Small intestine (tissue), 7 donors: ENCODE results near the gene DPY19L2. TPM values are rescaled to one million over a fixed set of nuclear protein-coding genes. Genes with fewer than 3 reads are reported as not detected.
"Not testable (repeated sequence)": the region's sequence is repeated elsewhere in the genome, so short reads cannot be mapped to it uniquely, and the experiment has no call there.

Source experiments
- DNase-seq, 2 donors: peaks; one replicate each; pipeline versions ENCODE4 v3.0.0 to v3.0.0-alpha.2; 2013
- FAIRE-seq: peaks from 2 replicates; lab custom pipeline; 2012; peaks lifted over from hg19 to GRCh38; lab: Jason Lieb, UNC
- H3K27ac ChIP-seq, 3 donors: one replicate each; pipeline ENCODE4 v1.5.1; 2013; ENCODE audit warnings: low read length in 2 of 3, mild to moderate bottlenecking in 2 of 3, control low read depth in 1 of 3, inconsistent platforms in 1 of 3, low read depth in 1 of 3, moderate library complexity in 1 of 3
- H3K27me3 ChIP-seq, 3 donors: one replicate each; pipeline ENCODE4 v1.6.1; 2013; ENCODE audit warnings: low read length in 3 of 3, inconsistent platforms in 1 of 3; ENCODE audit not compliant: control insufficient read depth in 3 of 3, insufficient read depth in 3 of 3
- H3K36me3 ChIP-seq, 3 donors: one replicate each; pipeline ENCODE4 v1.6.1; 2013; ENCODE audit warnings: low read length in 3 of 3, inconsistent platforms in 1 of 3, low read depth in 1 of 3, mild to moderate bottlenecking in 1 of 3, moderate library complexity in 1 of 3; ENCODE audit not compliant: control insufficient read depth in 3 of 3, insufficient read depth in 2 of 3
- H3K4me1 ChIP-seq, 3 donors: one replicate each; pipeline ENCODE4 v1.6.1; 2013; ENCODE audit warnings: low read length in 2 of 3, inconsistent platforms in 1 of 3, low read depth in 1 of 3, mild to moderate bottlenecking in 1 of 3, moderate library complexity in 1 of 3; ENCODE audit not compliant: control insufficient read depth in 3 of 3, insufficient read depth in 2 of 3
- H3K4me3 ChIP-seq, 3 donors: one replicate each; pipeline ENCODE4 v1.5.1; 2013; ENCODE audit warnings: low read length in 3 of 3, control low read depth in 1 of 3, inconsistent platforms in 1 of 3, low read depth in 1 of 3, mild to moderate bottlenecking in 1 of 3, moderate library complexity in 1 of 3
- H3K9me3 ChIP-seq, 2 donors: one replicate each; pipeline ENCODE4 v1.6.1; 2013; ENCODE audit warnings: low read depth in 1 of 2, low read length in 1 of 2; ENCODE audit not compliant: control insufficient read depth in 2 of 2, insufficient read depth in 1 of 2
- WGBS, 3 donors: extraction: QIAGEN DNeasy Blood & Tissue Kit; methylation state at CpG; one replicate each; pipeline ENCODE4 v1.1.7; 2013; 5-methylcytosine and 5-hydroxymethylcytosine counted together
- polyA plus RNA-seq, 4 donors: library from polyadenylated mRNA; stranded (reverse) in 3 of 4; unstranded in 1 of 4; fragments of 200-250 nt in 3 of 4; fragments of 120-200 nt in 1 of 4; gene quantifications; one replicate each; pipeline versions ENCODE4 v1.2.1 to v1.2.3, GENCODE V29; 2013
- donor health status: healthy with polysubstance abuse.
- donor health status: control.
- donor health status: control.
- donor health status: Bipolar disorder and iron deficiency.
- donor health status: healthy.

The DPY19L2 gene
- polyA plus RNA-seq, 4 donors: 1.1 to 8.0 TPM; not detected in 2

- H3K27me3 ChIP-seq, H3K4me3 ChIP-seq, H3K27ac ChIP-seq, H3K9me3 ChIP-seq, FAIRE-seq, DNase-seq, H3K4me1 ChIP-seq, H3K36me3 ChIP-seq: not testable (repeated sequence)
- 78 to 83% (median 79%) methylated on average over 2 of the region's 2 CpGs for WGBS, 3 donors
These were observed 43.0 kb upstream of the DPY19L2 start for GRCh38 chr12:63711339-63711738.

GRCh38 chr12:63706336-63706735 is 38.0 kb upstream of the DPY19L2 start:
- Histone ChIP-seq H3K27me3 (no peaks in the 10 kb centered on the region), H3K36me3 (no peaks in the 10 kb centered on the region), H3K27ac (no peak overlapping the region), H3K4me3 (no peak overlapping the region), H3K9me3 (no peaks in the 10 kb centered on the region), H3K4me1 (no peaks in the 10 kb centered on the region)
- no peak for FAIRE-seq
- no peak for DNase-seq
- WGBS, 3 donors: 90 to 93% (median 91%) methylated on average over 3 of the region's 3 CpGs

- not testable (repeated sequence) for H3K27me3 ChIP-seq, H3K4me1 ChIP-seq, H3K27ac ChIP-seq, DNase-seq, H3K4me3 ChIP-seq, H3K9me3 ChIP-seq, H3K36me3 ChIP-seq, FAIRE-seq
- WGBS, 3 donors: 73 to 91% (median 82%) methylated on average over 3 of the region's 3 CpGs
These were observed 31.5 kb upstream of the DPY19L2 start for GRCh38 chr12:63699678-63700382.

- DNase-seq, H3K27ac ChIP-seq, H3K36me3 ChIP-seq, H3K27me3 ChIP-seq, H3K4me1 ChIP-seq, FAIRE-seq, H3K4me3 ChIP-seq, H3K9me3 ChIP-seq: not testable (repeated sequence)
- WGBS, 3 donors: 43 to 55% (median 48%) methylated on average over 1 of the region's 2 CpGs
These were observed 30.7 kb upstream of the DPY19L2 start for GRCh38 chr12:63699011-63699410.

GRCh38 chr12:63690837-63691236 is 22.5 kb upstream of the DPY19L2 start:
- not testable (repeated sequence) for H3K27me3 ChIP-seq, H3K9me3 ChIP-seq, H3K4me1 ChIP-seq, DNase-seq, H3K4me3 ChIP-seq, H3K27ac ChIP-seq, H3K36me3 ChIP-seq
- 84 to 90% (median 89%) methylated on average over 2 of the region's 2 CpGs for WGBS, 3 donors
- FAIRE-seq: peak; percentile 93

- not testable (repeated sequence) for DNase-seq, FAIRE-seq, H3K27me3 ChIP-seq, H3K4me1 ChIP-seq, H3K36me3 ChIP-seq, H3K9me3 ChIP-seq, H3K27ac ChIP-seq, H3K4me3 ChIP-seq
- 68 to 83% (median 83%) methylated on average over 1 of the region's 1 CpG for WGBS, 3 donors
These were observed 20.8 kb upstream of the DPY19L2 start for GRCh38 chr12:63689141-63689540.

- H3K4me1 ChIP-seq, FAIRE-seq, H3K27me3 ChIP-seq, H3K36me3 ChIP-seq, H3K9me3 ChIP-seq, H3K27ac ChIP-seq, DNase-seq, H3K4me3 ChIP-seq: not testable (repeated sequence)
- WGBS, 3 donors: 96 to 97% (median 96%) methylated on average over 10 to 26 of the region's 29 CpGs
These were observed 18.3 kb upstream of the DPY19L2 start for GRCh38 chr12:63686623-63687022.

GRCh38 chr12:63685789-63686188 is 17.5 kb upstream of the DPY19L2 start:
- FAIRE-seq, H3K36me3 ChIP-seq: not testable (repeated sequence)

GRCh38 chr12:63682617-63683016 is 14.3 kb upstream of the DPY19L2 start:
- DNase-seq, H3K27me3 ChIP-seq, H3K4me3 ChIP-seq, H3K27ac ChIP-seq, H3K36me3 ChIP-seq, H3K4me1 ChIP-seq, H3K9me3 ChIP-seq, FAIRE-seq: not testable (repeated sequence)
- 19 to 63% (median 56%) methylated on average over 2 of the region's 2 CpGs for WGBS, 3 donors

More at GRCh38 chr12:63685789-63686188, 17.5 kb upstream of the DPY19L2 start:
- H3K9me3 ChIP-seq, H3K4me3 ChIP-seq, H3K27me3 ChIP-seq, H3K4me1 ChIP-seq, DNase-seq, H3K27ac ChIP-seq: not testable (repeated sequence)
- WGBS, 3 donors: 79 to 81% (median 81%) methylated on average over 2 of the region's 2 CpGs
